ENCODE measurements around the gene SNCG.
"Not testable (repeated sequence)": the region's sequence is repeated elsewhere in the genome, so short reads cannot be mapped to it uniquely, and the experiment has no call there.

SNCG gene

GRCh38 chr10:86958116-86958900, at the start of gene SNCG:
Gene SNCG, plus strand, starts transcription at chr10:86958599. Its CDS starts 99 bp downstream, at chr10:86958698.
- DNase-seq: no peak

GRCh38 chr10:86914734-86915133, 43.7 kb upstream of the SNCG start:
- no peak for DNase-seq

GRCh38 chr10:86918022-86918471, 40.4 kb upstream of the SNCG start:
- no peak for DNase-seq

GRCh38 chr10:86922553-86922961, 35.8 kb upstream of the SNCG start:
- DNase-seq: no peak

GRCh38 chr10:86929468-86930380, 28.7 kb upstream of the SNCG start:
- DNase-seq: no peak

- no peak for DNase-seq
These were observed 26.5 kb upstream of the SNCG start for GRCh38 chr10:86931872-86932271.

- DNase-seq: no peak
These were observed 25.7 kb upstream of the SNCG start for GRCh38 chr10:86932674-86933073.

- DNase-seq: not testable (repeated sequence)
These were observed 24.2 kb upstream of the SNCG start for GRCh38 chr10:86934162-86934711.

- DNase-seq: no peak
These were observed 21.5 kb upstream of the SNCG start for GRCh38 chr10:86936661-86937501.

- no peak for DNase-seq
These were observed 20.8 kb upstream of the SNCG start for GRCh38 chr10:86937502-86938154.

GRCh38 chr10:86938260-86938659, 20.1 kb upstream of the SNCG start:
- no peak for DNase-seq

- DNase-seq: not testable (repeated sequence)
These were observed 18.3 kb upstream of the SNCG start for GRCh38 chr10:86940076-86940475.

GRCh38 chr10:86940677-86941076, 17.7 kb upstream of the SNCG start:
- no peak for DNase-seq

- no peak for DNase-seq
These were observed 17.0 kb upstream of the SNCG start for GRCh38 chr10:86941426-86941825.

- DNase-seq: no peak
These were observed 16.4 kb upstream of the SNCG start for GRCh38 chr10:86941991-86942421.

GRCh38 chr10:86942441-86943315, 15.7 kb upstream of the SNCG start:
- DNase-seq: no peak

GRCh38 chr10:86943316-86944030, 14.9 kb upstream of the SNCG start:
- no peak for DNase-seq

GRCh38 chr10:86944031-86944419, 14.4 kb upstream of the SNCG start:
- DNase-seq: no peak

GRCh38 chr10:86944471-86944870, 13.9 kb upstream of the SNCG start:
- DNase-seq: no peak

GRCh38 chr10:86944907-86945306, 13.5 kb upstream of the SNCG start:
- DNase-seq: no peak

Data from CD4-positive, alpha-beta T cell treated with Interleukin-4 for 1 hour (primary cell).